AG08396 (cell line): Measurements from ENCODE around the gene FXN.
"Not testable (repeated sequence)": the region's sequence is repeated elsewhere in the genome, so short reads cannot be mapped to it uniquely, and the experiment has no call there.

Experiments used
- DNase-seq: peaks from one replicate; pipeline ENCODE4 v3.0.0; 2012; ENCODE audit warnings: low spot score, mixed read lengths

Gene FXN

GRCh38 chr9:69027355-69028097, 8.0 kb upstream of the FXN start:
- DNase-seq, result peak; percentile 60

GRCh38 chr9:69028754-69029153, 6.8 kb upstream of the FXN start:
- no peak for DNase-seq

GRCh38 chr9:69029535-69029934, 6.0 kb upstream of the FXN start:
- DNase-seq, result no peak

- DNase-seq, result no peak
Observed at GRCh38 chr9:69030851-69031645, 4.5 kb upstream of the FXN start.

- DNase-seq, result no peak
Observed at GRCh38 chr9:69034071-69034470, 1.5 kb upstream of the FXN start.

GRCh38 chr9:69036309-69036708, 757 bp downstream of the FXN start:
- DNase-seq, result no peak

- DNase-seq, result no peak
Observed at GRCh38 chr9:69036799-69037198, 1.2 kb downstream of the FXN start.

GRCh38 chr9:69040646-69041045, 5.1 kb downstream of the FXN start:
- no peak for DNase-seq

- no peak for DNase-seq
Observed at GRCh38 chr9:69044240-69045219, 9.0 kb downstream of the FXN start.

GRCh38 chr9:69045821-69046220, 10.3 kb downstream of the FXN start:
- DNase-seq, result no peak

GRCh38 chr9:69046723-69047122, 11.2 kb downstream of the FXN start:
- no peak for DNase-seq

GRCh38 chr9:69047371-69047770, 11.8 kb downstream of the FXN start:
- DNase-seq, result no peak

- no peak for DNase-seq
Observed at GRCh38 chr9:69049094-69049493, 13.5 kb downstream of the FXN start.

- DNase-seq, result not testable (repeated sequence)
Observed at GRCh38 chr9:69050936-69051335, 15.4 kb downstream of the FXN start.

- no peak for DNase-seq
Observed at GRCh38 chr9:69054989-69055388, 19.4 kb downstream of the FXN start.

GRCh38 chr9:69056191-69056815, 20.8 kb downstream of the FXN start:
- DNase-seq, result no peak

- DNase-seq, result no peak
Observed at GRCh38 chr9:69058101-69058500, 22.5 kb downstream of the FXN start.

GRCh38 chr9:69060766-69061165, 25.2 kb downstream of the FXN start:
- no peak for DNase-seq

- DNase-seq, result no peak
Observed at GRCh38 chr9:69062195-69062594, 26.6 kb downstream of the FXN start.

GRCh38 chr9:69063839-69064238, 28.3 kb downstream of the FXN start:
- no peak for DNase-seq

GRCh38 chr9:69065660-69066059, 30.1 kb downstream of the FXN start:
- DNase-seq, result no peak

- no peak for DNase-seq
Observed at GRCh38 chr9:69066955-69067354, 31.4 kb downstream of the FXN start.
